ENCODE results near the gene SLC6A16. TPM values are rescaled to one million over a fixed set of nuclear protein-coding genes. Genes with fewer than 3 reads are reported as not detected.
A peak's percentile ranks its signal among the peaks of the same experiment; 100 is the strongest.
"Not testable (repeated sequence)": the region's sequence is repeated elsewhere in the genome, so short reads cannot be mapped to it uniquely, and the experiment has no call there.

SLC6A16 gene
- total RNA-seq, 1 donor from 2014 or later = 0.67 TPM

DNA sequence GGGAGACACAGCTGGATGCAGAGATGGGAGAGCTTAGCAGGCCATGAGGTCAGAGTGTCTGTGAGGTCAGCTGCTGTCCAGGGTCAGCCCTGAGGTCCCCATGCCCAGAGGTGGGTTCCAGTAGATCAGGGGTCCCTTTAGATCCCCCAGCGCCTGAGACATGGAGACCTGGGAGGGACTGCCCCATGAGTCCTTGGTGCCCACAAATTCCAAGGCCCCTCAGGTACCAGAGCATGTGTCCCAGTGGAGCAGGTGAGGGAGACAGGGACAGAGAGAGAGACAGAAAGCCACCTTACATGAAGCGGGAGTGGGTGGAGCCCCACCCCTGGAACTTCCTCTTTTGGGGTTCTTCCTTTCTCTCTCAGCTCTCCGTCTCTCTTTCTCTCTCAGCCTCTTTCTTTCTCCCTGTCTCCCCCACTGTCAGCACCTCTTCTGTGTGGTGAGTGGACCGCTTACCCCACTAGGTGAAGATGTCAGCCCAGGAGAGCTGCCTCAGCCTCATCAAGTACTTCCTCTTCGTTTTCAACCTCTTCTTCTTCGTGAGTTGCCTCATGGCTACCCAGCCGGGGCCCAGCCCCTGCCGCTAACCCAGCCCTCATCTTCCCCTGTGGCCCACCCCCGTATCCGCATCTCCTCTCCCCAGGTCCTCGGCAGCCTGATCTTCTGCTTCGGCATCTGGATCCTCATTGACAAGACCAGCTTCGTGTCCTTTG, 10.2 kb upstream of the SLC6A16 start, which contains the start of gene CD37:
TSS of gene CD37 (plus strand) at position 336 of the 713 bp plus-strand sequence. CDS start at position 471, 135 bp downstream.
- DNase-seq (ENCODE audit: low spot score) = peak; percentile 77
- intact Hi-C loops (cut with DNase I) = no loop called here

DNA sequence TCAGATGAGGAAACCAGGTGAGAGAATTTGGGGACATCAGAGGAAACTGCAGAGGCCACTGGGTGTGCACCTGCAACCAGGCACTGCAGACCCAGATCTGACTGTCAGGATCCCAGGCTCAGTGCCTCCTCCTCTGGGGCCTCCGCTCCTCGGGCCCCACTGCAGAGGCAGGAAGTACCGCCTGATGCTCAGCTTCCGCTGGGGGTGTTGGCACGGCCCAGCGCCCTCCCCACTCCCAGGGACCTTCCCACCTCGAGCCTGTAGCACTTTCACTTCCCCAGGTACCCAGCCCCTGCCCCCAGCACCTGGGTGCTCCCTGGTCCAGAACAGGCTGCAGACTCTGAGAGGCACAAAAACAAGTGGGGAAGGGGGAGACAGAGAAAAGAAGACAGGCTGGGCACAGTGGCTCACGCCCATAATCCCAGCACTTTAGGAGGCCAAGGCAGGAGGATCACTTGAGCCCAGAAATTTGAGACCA, 8.9 kb upstream of the SLC6A16 start:
- no peak for DNase-seq (ENCODE audit: low spot score)
- intact Hi-C loops (cut with DNase I) = no loop called here

DNA sequence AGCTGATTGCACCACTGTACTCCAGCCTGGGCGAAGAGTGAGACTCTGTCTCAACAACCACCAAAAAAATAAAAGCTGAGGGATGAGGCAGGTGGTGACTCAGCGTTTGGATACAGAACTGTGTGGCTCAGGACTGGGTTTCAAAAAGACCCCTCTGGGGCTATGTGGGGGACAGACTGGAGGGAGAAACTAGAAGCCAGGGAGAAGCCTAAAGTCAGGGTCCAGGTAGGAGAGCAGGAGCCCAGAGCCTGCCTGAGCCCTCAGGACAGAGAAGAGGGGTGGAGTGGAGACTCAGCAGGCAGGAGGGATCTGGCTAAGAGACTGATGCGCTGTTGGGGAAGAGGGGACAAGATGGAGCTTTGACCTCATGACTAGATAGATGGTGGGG, 8.4 kb upstream of the SLC6A16 start:
- no peak for DNase-seq (ENCODE audit: low spot score)
- intact Hi-C loops (cut with DNase I) = no loop called here

DNA sequence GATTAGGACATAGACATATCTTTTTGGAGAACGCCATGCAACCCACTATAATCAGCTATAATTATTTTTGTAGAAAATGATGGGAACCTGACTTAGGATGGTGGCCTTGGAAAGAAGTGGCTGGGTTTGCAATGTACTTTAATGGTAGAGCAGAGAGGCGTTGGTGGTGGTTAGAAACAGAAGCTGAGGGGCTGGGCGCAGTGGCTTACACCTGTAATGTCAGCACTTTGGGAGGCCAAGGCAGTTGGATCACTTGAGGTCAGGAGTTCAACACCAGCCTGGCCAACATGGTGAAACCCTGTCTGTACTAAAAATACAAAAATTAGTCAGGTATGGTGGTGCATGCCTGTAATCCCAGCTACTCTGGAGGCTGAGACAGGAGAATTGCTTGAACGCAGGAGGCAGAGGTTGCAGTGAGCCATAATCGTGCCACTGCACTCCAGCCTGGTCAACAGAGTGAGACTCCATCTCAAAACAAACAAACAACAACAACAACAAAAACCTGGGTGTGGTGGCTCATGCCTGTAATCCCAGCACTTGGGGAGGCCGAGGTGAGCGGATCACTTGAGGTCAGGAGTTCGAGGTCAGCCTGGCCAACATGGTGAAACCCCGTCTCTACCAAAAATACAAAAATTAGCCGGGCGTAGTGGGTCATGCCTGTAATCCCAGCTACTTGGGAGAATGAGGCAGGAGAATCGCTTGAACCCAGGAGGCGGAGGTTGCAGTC, 7.9 kb upstream of the SLC6A16 start:
- DNase-seq (ENCODE audit: low spot score); intact Hi-C loops (cut with DNase I): not testable (repeated sequence)

DNA sequence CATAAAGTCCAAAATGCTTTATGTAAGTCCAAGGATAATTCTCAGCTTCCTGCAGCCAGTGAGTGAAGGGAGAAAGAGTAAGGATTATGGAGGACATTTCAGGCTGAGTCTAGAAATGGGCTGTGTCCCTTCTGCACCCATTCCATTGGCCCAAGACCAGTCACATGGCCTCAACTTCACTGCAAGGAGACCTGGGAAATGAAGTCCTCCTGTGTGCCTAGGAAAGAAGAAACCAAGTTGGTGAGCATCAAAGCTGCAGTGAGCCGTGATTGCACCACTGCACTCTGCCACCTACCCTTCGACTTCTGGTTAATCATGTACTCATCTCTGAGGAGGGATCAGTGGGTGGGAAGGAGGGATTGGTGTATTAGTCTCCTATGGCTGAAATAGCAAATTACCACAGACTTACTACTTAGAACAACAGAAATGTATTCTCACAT, 6.6 kb upstream of the SLC6A16 start:
- DNase-seq (ENCODE audit: low spot score) = no peak
- intact Hi-C loops (cut with DNase I) = no loop called here

DNA sequence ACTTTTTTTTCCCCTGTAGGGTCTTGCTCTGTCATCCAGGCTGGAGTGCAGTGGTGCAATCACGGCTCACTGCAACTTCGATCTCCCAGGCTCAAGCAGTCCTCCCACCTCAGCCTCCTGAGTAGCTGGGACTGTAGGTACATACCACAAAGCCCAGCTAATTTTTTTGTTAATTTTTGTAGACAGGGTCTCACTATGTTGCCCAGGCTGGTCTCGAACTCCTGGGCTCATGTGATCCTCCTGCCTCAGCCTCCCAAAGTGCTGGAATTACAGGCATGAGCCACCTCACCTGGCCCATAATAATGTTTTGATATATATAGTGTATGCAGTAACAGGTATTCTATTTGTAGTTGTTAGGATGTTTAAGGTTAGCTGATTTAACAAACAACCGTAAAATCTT, 6.2 kb upstream of the SLC6A16 start:
- DNase-seq (ENCODE audit: low spot score); intact Hi-C loops (cut with DNase I): not testable (repeated sequence)

DNA sequence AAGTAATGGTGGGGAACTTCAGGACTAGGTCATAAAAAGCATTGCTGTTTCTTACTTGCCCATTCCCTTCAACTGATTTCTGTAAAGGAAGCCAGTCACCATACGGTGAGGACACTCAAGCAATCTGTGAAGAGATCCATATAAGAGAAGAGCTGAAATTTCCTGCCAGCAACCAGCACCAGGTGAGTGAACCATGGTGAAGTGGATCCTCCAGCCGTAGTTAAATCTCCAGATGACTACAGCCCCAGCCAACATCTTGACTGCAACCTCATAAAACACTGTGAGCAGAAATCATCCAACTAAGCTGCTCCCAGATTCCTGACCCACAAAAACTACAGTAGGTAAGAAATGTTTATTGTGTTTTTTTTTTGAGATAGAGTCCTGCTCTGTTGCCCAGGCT, 3.8 kb upstream of the SLC6A16 start:
- intact Hi-C loops (cut with DNase I) = loop anchor here (5.0 kb wide), 1 partner anchor 101 kb away; no protein-coding TSS in a partner anchor
- no peak for DNase-seq (ENCODE audit: low spot score)

DNA sequence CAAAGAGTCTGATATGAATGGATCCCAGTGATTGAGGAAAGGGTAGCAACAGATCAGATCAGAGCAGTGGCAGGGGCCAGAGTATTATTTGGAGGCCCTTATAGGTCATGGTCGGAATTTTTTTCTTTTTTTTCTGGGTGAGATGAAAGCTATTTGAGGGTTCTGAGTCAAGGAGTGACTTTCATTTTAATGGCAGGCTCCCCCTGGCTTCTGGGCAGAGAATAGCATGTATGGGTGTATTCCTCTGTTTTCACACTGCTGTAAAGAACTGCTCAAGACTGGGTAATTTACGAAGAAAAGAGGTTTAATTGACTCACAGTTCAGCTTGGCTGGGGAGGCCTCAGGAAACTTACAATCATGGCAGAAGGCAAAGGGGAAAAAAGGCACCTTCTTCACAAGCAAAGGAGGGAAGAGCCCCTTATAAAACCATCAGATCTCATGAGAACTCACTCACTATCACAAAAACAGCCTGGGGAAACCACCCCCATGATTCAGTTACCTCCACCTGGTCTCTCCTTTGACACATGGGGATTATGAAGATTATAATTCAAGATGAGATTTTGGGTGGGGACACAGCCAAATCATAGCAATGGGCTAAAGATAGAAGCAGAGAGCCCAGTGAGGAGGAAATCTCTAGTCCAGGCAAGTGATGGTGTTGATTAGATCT, 3.0 kb upstream of the SLC6A16 start:
- DNase-seq (ENCODE audit: low spot score) = no peak
- intact Hi-C loops (cut with DNase I) = loop anchor here (5.0 kb wide), 1 partner anchor 101 kb away; no protein-coding TSS in a partner anchor

DNA sequence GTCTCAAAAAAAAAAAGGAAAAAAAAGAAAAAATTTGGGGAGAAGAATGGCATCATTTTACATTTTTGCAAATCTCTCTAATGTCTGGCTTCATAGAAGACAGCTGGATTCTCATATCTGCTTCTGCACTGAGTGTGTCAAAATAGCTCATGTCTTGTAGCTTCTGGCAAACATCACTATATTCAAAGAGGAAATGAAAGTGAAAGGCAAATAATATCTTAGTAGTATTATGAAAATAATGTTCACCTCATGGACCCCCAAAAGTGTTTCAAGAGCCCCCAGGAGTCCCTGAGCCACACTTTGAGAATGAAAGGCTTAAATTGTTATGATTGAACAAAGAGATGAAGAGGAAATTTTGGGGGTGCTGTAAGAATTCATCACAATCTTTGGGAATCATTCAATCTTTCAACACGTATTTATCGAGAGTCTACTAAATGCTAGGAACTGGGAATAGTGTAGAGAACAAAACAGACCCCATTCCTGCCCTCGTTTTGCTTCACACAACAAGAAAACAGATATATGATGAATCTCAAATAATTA, 1.2 kb upstream of the SLC6A16 start:
- no peak for DNase-seq (ENCODE audit: low spot score)
- intact Hi-C loops (cut with DNase I) = loop anchor here (5.0 kb wide), 1 partner anchor 99 kb away; no protein-coding TSS in a partner anchor

DNA sequence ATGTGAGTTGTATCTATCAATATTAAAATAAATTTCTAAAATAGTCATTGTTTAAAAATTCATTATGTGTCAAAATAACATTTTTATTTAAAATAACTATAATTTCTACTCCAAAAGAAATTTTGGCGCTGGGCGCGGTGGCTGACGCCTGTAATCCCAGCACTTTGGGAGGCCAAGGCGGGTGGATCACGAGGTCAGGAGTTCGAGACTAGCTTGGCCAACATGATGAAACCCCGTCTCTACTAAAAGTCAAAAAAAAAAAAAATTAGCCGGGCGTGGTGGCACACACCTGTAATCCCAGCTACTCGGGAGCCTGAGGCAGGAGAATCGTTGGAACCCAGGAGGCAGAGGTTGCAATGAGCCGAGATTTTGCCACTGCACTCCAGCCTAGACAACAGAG, 765 bp upstream of the SLC6A16 start:
- intact Hi-C loops (cut with DNase I) = loop anchor here (5.0 kb wide), 1 partner anchor 98 kb away; no protein-coding TSS in a partner anchor

DNA sequence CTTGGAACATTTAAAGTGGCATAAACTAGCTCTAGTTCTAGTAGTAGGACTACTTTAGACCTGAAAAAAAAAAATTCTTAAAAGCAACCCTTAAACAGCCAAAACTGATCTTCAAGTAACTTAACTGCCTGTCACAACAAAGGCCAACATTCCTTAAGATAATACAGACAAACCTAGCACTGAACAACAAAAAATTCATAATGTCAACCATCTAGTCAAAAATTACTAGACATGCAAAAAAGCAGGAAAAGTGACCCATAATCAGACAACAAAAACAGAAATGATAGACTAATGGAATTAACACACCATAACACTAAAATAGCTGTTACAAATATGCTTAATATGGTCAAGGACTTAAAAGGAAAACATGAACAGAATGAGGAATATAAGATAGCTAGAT, 6.7 kb downstream of the SLC6A16 start:
- no peak for DNase-seq (ENCODE audit: low spot score)
- intact Hi-C loops (cut with DNase I) = no loop called here

More for the DNA sequence above, 765 bp upstream of the SLC6A16 start:
- DNase-seq (ENCODE audit: low spot score) = not testable (repeated sequence)

DNA sequence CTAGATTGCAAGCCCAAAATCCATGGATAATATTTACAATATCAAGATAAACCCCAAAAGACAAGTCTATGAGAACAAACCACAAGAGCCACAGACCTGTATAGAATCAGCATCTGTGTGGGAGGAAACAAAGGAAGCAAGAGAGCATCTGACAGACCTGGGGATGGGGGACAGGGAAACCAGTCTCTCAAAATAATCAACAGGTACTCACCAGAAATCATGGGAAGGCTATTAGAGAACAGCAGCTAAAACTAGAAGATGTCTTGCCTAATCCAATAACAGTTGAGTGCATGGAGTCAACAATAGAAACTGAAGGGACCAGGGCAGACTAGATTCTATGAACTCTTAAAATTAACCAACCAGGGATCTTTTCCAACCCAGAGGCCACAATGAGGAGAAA, 8.7 kb downstream of the SLC6A16 start:
- intact Hi-C loops (cut with DNase I) = no loop called here

DNA sequence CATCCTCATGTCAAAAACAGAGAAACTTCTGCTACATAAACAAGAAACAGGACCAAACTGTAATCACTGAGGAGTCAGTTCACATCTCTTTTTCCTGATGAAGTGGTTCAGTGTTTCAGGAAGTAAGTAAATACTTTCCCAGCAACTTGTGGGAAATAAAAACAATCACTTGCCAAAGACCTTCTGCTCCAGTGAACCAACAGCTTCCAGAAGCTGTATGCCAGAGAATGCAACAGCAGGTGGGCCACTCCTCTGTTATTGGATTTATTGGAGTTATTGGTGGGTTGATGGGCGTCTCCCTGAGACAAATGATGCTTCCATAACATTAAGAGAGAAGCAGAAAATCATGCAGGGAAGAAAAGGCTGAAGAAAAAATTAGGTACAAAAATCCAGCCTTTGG, 9.9 kb downstream of the SLC6A16 start:
- intact Hi-C loops (cut with DNase I) = no loop called here

More for the DNA sequence above, 8.7 kb downstream of the SLC6A16 start:
- no peak for DNase-seq (ENCODE audit: low spot score)

DNA sequence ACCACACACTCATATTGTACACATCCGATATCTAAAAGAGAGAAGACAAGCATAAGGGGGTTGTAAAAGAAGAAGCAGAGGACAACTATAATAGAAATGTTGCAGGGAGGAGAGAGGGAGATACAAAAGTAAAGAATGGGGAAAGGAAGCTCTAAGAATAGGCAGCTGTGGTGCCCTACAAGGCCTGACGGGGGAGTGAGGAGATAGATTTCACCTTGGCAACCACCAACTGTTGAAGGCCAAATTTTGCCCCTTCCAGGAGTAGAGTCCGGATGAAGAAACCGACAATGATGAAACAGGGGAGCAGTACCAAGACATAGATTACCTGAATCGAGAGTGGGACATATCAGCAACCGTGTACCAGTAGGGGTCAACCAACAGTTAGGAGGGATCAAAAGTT, 15.9 kb downstream of the SLC6A16 start:
- no peak for DNase-seq (ENCODE audit: low spot score)
- intact Hi-C loops (cut with DNase I) = no loop called here

More for the DNA sequence above, 9.9 kb downstream of the SLC6A16 start:
- no peak for DNase-seq (ENCODE audit: low spot score)

DNA sequence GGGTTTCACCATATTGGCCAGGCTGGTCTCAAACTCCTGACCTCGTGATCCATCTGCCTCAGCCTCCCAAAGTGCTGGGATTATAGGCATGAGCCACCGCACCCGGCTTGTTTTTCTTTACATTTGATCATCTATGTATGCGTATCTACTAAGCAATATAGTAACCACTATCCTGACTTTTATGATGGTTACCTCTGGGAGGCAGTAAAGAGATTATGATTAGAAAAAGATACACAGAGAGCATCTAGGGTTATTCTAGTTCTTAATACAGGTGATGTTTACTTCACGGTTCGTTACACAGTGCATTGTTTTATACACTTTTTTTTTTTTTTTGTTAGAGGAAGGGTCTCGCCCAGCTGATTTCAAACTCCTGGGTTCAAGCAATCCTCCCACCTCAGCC, 18.3 kb downstream of the SLC6A16 start:
- DNase-seq (ENCODE audit: low spot score); intact Hi-C loops (cut with DNase I): not testable (repeated sequence)

DNA sequence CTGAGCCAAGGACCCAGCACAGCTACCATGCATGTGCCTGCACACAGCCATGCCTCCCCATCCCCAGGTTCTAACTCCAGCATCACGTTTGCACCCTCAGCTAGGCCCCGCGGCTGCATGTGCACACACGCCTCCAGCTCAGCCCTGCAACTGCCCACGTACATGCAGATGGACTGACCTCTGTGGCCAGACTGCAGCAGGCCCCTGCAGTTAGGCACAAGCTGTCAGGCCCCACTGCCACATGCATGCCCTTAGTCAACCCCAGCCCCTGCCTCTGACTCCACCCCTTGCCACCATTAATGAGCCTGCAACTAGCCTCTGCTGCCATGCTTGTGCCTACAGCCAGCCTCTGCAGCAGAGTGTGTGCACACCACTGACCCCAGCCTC, 23.1 kb downstream of the SLC6A16 start:
- intact Hi-C loops (cut with DNase I) = no loop called here
- DNase-seq (ENCODE audit: low spot score) = no peak

DNA sequence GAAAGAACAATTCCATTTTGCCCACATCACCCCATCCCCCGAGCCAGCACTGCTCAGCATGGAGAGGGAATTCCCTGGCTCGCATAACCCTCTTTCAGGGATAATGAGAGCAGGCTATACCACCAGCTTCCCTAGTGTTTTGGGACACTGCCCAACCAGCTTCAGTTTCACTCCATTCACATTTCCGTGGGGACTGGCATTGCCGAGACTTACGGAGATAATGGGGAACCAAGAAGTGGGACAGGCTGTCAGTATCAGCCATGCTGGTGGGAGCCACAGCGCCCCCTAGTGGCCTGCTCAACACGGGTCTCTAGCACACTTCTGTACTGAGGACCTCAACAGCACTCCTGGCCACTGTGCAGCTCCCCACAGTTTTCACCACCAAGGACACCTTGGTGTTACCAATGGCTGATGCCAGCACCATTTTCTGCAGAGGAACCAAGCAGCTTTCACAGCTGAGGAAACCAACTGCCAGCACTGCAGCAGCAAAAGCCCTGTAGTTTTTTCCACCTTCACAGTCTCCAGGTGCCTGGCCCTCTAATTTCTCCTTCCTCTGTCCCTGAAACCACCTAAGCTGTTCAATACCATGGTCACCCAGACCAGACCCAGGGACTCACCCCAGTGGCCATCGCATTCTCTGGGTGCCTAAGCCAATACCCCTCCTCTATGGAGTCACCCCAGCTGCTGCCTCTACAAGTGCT, 23.7 kb downstream of the SLC6A16 start:
- intact Hi-C loops (cut with DNase I) = no loop called here
- peak; percentile 89 for DNase-seq (ENCODE audit: low spot score)

DNA sequence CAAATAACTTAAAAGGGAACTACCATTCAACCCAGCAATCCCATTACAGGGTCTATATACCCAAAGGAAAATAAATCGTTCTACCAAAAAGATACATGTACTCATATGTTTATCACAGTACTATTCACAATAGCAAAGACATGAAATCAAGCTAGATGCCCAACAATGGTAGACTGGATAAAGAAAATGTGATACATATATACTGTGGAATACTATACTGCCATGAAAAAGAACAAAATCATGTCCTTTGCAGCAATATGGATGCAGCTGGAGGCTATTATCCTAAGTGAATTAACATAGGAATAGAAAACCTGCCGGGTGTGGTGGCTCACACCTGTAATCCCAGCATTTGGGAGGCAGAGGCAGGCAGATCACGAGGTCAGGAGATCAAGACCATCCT, 26.3 kb downstream of the SLC6A16 start:
- DNase-seq (ENCODE audit: low spot score); intact Hi-C loops (cut with DNase I): not testable (repeated sequence)

DNA sequence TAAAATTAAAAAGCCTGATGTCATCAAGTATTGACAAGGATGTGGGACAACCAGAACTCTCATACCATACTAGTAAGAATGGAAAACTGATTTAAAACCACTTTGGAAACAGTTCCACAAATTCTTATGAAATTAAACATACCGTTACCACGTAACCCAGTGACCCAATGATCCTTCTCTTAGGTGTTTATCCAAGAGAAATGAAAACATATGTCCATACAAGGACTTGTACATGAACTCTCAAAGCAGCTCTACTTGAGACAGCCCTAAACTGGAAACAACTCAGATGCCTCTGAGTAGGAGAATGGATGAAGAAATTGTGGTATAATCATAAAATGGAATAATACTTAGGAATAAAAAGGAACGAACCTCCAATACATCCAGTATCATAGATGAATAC, 27.6 kb downstream of the SLC6A16 start:
- intact Hi-C loops (cut with DNase I) = no loop called here
- no peak for DNase-seq (ENCODE audit: low spot score)

Data from cardiac septum (tissue), 1 donor.